HG03103 (cell line): Measurements from ENCODE around the gene GRID1.

ENCODE experiments used
- ATAC-seq: cut with Tn5 transposase; IDR thresholded peaks from one replicate; pipeline ENCODE4 v1.9.1; 2021; ENCODE audit warnings: low read depth; ENCODE audit not compliant: unreplicated experiment

Gene GRID1

DNA sequence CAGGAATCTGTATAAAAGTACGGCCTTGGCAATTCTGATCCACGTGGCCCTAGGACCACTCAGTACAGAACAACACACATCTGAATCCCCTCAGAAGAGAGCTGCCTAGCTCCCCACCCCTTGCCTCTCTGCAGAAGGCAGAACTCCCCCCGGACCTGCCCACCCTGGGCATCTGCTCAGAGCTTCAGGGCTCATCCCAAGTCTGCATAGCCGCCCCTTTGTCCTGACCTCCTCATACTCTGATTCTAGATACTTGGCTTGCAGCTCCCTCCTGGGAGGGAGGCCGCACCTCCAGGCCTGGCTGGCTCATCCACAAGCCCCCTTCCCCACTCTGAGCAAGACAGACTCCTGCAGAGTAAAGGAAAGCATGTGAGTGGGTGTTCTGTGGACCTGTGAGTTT, 49.6 kb downstream of the GRID1 start:
- ATAC-seq, result no peak

DNA sequence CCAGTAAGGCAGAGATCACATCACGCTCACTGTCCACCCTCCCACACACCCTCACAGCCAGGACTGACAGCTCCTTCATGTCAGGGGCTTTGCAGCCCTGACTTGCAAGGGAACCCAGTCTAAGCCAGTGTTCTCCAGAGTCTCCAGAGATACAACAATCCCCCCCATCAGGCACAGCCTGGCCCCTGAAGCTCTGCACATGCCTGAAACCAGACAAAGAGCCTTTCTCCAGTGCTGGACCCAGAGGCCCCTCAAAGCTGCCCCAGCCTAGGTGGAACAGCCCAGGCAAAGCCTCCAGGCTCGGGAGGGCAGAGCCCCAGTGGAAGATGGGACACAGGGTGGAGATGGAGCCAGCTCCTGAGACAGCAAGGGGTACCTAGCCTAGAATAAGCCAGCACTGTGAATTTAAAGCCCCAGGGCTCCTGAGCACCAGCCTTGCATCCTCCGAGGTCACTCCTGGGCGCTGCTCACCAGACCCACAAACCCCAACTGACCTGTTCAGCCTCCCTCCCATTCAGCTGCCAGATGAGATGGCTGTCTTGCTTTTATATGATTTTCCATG, 50.2 kb downstream of the GRID1 start:
- ATAC-seq, result no peak

DNA sequence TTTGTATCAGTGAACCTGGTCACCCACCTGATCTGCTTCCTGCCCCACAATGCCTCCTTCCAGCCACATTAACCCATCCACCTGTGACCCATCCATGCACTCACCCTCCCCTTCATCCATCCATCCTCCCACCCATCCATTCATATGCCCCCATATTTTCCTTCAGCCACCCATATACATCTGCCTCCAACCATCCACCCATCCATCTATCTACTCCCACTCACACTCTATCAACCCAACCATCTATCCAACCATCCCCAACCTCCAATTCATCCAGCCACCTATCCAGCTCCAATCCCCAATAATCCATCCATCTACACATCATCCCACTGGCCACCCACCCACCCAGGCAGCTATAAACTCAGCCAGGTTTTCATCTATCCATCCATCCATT, 51.0 kb downstream of the GRID1 start:
- ATAC-seq, result no peak

DNA sequence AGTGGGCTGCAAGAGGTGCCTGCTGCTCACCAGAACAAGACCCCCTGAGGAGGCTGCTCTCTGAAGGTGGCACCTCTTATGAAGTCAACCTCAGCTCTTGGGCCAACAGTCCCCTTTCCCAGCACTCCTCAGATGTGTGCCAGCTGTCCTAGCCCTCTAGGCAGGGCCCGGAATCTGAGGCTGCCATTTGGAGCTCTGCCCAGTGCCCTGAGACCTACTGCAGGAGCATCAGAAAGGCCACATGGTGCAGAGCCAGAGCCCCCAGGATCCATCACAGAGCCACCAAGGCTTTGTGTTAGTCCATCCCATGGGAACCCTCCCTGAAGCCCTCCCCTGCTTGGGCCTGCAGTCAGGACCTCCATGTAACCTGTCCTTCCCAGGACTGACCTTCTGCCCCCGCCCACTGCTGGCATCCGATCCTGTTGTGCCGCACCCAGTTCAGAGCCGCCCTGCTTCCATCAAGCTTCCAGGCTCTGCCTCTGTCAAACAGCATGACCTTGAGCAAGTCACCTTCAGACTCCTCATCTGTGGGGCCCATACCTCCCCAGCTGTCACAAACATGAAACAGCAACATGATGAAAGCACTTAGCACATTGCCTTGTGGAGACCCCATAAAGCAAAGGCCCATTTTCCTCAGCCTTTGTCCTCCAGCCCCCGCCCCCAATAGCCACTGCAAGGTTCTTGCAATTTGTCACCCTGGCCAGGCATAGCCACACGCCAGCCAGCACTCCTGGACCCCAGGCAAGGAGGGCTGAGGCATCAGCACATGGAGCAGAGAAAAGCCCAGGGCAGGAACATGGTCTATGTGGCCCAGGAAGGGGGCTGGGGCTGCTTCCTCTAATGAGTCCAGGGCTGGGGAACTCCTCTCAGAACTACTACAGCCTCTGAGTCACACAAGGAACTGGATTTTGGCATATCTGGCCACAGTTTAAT, 51.7 kb downstream of the GRID1 start:
- no peak for ATAC-seq

DNA sequence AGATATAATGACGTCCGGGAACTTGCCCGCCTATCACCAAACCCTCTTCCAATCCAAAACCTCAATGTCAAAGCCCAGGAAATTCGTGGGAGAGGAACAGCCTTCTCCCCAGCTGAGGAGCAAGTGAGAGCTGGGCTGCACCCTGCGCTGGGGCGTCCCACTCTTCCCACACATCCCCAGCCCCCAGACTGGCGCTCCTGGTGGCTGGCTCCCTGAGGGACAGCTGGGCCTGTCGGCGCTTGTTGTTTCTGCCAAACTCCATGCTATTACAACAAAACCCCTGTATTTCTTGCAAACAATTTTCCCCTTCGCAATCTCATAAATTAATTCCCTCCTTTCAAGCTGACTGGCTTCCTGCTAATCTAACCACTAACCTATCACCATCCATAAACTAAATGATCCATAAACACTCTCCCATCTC, 53.0 kb downstream of the GRID1 start:
- no peak for ATAC-seq

DNA sequence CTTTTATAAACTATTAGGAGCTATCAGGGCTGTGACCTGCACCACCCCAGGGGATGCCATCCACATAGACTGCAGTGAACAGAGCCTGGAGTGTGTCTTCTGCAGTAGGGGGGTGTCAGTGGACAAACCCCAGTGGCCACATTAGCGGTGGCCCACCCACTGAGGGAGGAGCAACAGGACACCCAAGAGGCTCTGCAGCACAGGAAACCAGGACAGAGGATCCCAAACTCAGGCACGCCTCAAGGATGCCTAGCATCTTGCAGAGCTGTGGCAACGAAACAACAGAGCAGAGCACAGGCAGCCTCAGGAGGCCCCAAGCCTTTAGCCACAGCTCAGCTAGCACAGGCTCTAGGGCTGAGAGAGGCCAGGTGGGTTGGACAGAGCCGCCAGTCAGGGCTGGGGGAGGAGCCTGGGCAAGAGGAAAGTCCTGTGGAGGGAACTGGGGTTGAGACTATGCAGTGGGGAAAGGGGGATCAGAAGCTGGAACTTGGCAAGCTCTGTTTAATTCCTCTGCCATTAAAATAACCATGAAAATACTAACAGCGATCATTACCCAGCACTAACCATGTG, 53.8 kb downstream of the GRID1 start:
- ATAC-seq, result no peak

DNA sequence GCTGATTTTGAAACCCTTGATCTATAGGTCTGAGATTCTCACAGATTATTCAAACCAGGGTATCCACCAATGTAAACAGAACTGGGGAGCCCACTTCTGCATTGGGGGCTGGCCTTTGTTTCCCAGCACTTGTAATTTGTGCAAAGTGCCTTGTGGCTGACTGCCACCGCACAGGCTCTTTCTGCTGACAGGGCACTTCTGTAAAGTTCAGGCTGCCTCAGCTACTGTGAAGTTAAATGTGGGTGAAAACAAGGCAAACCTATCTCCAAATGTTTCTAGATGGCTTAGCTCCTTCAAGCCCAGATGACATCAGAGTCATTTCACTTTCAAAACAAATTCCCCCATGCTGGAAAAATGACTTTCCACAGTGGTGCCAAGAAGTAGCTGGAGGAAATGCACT, 54.7 kb downstream of the GRID1 start:
- ATAC-seq, result no peak

DNA sequence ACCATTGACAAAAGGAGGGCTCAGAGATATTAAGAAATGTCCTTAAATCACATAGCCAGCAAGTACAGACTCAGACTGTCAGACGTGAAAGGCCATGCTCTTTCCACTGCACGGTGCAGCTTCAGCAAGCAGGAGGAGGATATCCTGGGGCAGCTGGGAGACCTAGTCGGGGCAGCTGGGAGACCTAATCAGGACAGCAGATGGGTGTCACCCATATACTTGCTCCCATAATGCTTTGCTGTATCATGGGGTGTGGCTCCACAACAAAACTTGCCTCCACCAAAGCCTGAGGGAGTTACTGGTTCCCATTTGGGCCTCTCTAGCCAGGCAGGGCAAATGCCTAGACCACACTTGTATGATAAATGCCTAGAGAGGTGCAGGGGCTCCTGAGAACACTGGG, 55.4 kb downstream of the GRID1 start:
- ATAC-seq, result no peak

DNA sequence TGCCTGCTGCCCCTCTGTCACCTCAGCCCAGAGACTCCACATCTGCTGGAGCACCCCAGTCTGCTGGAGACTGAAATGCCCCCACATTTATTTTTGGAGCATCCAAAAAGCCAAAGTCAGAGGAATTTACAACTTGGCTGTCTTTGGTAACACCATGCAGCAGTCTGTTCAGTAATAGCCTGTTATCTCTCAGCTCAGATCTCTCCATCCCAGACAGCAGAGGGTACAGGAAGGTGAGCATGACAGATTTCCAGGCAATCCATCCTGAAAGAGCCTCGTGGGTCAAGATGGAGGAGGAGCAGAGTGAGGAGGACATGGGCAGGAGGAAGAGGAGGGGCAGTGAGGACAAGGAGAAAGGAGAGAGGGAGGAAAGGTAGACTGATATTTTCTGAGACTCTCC, 55.9 kb downstream of the GRID1 start:
- ATAC-seq, result no peak

DNA sequence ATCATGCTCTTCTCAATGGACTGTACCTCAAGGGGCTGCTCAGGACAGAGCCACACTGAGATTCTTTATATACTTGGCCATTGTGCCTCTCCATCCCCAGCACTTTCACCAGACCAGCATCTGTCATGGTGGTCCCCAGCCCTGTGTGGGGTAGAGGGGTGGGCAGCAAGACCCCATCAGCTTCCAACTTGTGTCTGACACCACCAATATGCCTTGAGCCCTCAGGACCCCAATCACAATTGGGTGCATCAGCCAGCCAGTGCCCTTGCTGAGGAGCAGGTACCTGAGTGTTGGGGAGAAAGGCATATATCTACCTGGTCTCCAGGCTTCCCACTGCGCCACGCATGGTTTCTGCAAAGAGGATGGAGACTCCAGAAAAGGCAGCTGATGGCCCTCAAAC, 56.3 kb downstream of the GRID1 start:
- no peak for ATAC-seq

DNA sequence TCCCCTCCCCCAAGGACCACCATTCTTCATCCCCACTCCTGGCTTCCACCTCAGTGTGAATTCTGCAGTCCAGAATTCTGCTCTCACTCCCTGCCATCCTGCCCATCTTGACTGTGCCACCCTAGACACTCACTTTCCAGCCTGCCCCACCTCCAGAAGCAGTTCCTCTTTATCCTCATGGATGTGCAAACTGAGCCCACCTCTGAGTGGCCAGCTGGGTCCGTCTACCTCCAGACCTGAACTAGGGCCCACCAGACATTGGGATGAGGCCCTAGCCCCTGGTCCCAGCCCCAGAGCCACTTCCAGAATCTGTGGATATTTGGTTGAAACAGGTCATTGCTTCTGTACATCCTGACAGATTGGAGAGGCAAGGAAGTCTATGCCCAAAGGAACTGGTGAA, 58.5 kb downstream of the GRID1 start:
- ATAC-seq, result no peak

DNA sequence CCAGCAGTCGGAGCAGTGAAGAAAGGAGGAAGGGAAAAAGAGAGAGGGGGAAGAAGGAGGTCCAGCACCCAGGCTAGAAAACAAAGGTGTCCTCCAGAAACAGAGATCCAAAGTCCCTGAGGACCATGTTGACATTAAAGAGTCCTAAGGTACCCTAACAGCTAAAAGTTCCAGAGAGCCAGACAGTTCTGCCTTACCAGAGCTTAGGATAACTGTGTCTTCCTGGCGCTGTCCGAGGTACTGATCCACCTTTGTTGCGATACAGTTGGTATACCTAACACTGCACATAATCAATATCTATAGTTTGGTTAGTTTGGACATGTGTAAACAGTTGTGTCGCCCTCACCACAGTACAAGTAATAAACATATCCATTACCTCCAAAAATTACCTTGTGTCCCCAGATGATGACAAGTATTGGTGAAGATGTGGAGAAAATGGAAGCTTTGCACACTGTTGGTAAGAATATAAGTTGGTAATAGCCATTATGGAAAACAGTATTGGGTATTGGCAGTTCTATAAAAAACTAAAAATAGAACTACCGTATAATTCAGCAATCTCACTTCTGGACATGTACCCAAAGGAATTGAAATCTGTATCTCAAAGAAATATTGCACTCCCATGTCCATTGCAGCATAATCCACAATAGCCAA, 59.8 kb downstream of the GRID1 start:
- ATAC-seq, result no peak

DNA sequence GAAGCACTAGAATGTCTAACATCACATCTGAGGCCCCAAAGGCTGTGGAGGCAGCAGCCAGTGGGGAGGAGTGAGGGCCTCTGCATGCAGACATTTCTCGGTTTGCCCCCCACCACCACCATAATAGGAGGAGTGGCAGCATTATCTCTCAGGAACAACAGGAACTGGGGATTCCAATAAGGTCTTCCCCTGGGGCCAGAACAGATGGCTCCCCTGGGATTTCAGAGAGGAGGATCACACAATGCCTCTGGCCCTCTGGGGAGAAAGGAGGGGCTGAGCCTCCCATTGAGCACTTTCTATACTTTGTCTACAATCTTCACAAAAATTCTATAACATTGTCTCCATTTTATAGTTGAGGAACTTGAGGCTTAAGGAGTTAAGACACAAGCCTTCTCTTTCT, 61.1 kb downstream of the GRID1 start:
- no peak for ATAC-seq

DNA sequence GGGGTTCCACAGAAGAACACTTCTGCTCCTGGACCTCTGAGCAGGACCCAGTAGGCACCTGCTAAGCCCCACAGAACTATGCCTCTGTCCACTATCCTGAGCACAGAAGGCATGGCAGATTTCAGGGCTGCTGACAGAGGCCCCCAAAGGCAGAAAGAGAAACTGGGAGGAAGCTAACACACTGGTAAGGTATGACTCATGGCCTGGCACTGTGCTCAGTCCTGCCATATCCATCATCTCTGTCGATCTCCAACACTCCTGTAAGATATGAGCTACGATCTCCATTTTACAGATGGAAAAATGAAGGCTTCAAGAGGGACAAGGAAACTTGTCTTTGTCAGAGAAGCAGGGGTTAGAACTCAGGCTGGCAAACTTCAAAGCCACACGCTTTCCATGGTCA, 62.2 kb downstream of the GRID1 start:
- ATAC-seq, result no peak

DNA sequence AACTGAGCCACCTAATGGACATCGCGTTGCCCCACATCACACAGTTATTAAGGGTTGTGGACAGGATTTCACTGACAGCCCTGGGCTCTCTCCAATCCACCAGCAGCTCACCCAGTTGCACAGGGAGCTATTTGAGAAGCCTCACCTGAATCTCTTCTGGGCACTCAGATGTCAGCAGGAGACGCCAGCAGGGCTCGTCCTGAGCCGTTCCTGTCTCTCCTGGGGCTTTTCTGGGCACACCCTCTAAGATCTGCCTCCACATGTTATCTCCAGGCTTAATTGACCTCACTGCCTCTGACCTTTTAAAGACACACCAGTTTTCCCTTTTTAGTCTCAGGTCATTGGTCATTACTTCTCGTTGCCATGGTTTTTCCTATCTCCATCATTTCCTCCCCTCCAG, 63.0 kb downstream of the GRID1 start:
- no peak for ATAC-seq

DNA sequence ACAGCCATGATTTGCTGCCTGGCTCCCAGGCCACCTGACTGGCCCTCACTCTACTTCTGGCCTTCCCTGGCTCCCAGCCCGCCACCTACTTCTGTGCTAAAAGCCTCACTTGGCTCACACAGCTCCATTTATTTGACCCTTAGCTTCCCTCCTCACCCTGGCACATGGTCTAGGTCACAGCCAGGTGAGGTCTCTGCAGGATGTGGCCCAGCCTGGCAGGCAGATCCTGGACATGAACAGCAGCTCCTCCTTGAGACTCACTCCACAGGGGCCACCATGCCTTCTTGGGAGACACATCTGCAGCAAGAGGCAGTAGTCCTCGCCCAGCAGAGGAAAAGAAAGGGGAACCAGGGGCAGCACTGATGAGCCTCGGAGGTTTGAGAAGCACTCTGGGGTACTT, 64.6 kb downstream of the GRID1 start:
- no peak for ATAC-seq

DNA sequence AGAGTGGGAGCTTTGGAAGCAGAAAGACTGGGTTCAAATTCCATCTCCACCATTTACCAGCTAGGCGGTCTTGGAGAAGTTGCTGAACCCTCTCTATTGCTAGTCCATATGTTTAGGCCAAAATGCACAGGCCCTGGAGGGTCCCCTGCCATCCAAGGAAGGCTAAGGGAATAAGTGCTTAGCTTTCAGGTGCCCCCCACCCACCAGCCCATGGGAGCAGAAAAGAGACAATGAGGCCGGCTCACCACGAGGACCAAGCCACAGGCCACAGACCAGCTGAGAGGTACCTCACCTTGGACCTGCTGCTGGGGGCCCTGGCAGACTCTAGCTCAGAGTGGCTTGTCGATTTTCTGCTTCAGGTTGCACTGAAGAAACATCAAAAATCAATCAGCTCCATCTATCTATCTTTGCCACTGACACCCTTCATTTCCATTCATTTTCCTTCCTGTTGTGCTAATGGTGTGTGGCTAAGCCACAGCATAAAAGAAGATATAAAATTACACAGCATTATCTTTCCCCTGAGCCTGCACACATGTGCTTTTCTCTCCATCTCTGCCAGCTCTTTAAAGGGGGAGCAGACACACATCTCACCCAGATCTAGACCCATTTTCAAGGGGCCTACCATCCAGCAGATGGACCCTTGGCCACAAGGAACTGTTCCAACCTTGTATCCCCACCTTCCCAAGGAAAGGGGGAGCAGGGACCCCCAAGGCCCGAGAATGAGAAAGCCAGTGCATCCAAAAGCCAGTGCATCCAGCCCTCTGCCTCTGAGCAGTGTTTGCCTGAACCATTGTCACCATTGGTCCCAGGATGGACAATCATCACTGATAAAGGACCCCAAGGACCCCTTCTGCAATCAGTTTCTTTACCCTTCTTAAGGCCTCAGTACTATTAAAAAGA, 65.4 kb downstream of the GRID1 start:
- ATAC-seq, result no peak

DNA sequence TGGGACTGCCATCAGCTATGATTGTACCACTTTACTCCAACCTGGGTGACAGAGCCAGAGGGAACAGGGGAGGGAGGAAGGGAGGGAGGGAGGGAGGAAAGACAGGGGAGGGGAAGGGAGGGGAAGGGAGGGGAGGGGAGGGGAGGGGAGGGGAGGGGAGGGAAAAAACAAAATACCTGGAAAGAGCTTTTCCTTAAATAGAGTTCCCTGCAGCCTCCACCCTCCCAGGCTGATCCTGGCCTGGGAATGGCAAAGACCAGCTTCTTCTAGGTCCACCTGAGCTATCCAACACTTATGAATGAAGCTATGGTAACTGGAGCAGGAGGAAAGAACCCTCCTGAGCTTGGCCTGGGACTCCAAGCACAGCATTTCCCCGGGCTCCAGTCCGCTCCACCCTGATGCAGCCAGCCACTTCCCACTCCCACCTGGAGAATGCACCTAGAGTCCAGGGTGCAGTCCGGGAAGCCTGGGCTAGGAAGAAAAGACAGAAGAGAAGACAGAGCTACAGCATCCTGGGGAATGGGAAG, 66.1 kb downstream of the GRID1 start:
- no peak for ATAC-seq

DNA sequence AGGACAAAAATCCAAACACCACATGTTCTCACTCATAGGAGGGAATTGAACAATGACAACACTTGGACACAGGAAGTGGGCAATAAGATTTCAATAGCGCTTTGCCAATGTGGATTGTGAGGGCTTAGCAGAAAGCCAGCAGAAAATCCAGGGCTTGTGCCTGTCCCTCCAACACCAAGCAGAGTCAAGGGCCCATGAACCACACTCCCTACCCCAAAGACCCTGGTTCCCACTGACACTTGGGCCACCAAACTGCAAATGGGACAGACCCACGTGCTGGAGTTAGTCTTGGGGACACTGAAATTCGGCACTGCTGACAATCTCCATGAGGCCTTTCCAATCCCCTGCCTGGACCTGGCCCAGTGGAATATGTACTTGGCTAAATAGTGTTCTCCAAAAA, 67.0 kb downstream of the GRID1 start:
- ATAC-seq, result no peak

DNA sequence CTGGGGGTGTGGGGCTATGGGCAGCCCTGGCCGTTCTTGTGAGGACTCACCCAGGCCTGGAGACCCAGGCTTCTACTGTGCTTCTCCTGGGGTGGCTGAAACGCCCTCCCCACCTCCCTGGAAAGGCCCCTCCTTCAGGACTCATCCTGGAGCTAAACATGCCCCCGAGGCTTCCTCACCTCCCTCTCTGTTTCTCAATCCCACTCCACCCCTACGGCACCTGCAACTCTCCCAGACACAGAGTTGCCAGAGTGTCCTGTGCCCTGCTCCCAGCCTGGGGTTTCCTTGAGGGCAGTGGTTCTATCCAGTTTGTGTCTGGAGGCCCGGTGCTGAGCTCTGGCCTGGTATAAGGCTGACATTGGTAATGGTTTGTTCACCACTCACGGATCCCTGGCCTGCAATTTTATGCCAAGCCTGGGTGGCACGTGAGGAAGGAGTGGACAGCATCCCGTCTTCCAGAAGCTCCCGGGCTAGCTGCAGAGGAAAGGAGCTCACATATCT, 68.0 kb downstream of the GRID1 start:
- ATAC-seq, result no peak
